Liver (tissue), 9 donors: ENCODE measurements around the gene SLC12A8. TPM values are rescaled to one million over a fixed set of nuclear protein-coding genes. Genes with fewer than 3 reads are reported as not detected.

Experiments used
- DNase-seq: peaks from one replicate; pipeline ENCODE4 v3.0.0-alpha.2; 2017; ENCODE audit warnings: low spot score
- H3K27ac ChIP-seq, 2 donors: one replicate each; pipeline ENCODE4 v1.7.0; 2013; ENCODE audit warnings: inconsistent platforms in 2 of 2, low read length in 2 of 2, control low read depth in 1 of 2, low read depth in 1 of 2, mild to moderate bottlenecking in 1 of 2
- H3K27me3 ChIP-seq, 4 donors: one replicate each; pipeline versions ENCODE4 v1.6.1 to v1.7.0; 2013; ENCODE audit warnings: low read length in 3 of 4, inconsistent platforms in 1 of 4, mild to moderate bottlenecking in 1 of 4, moderate library complexity in 1 of 4; ENCODE audit not compliant: control insufficient read depth in 4 of 4, insufficient read depth in 4 of 4
- H3K36me3 ChIP-seq, 4 donors: one replicate each; pipeline versions ENCODE4 v1.6.1 to v1.7.0; 2013; ENCODE audit warnings: low read length in 3 of 4, mild to moderate bottlenecking in 3 of 4, low read depth in 1 of 4, moderate library complexity in 1 of 4; ENCODE audit not compliant: control insufficient read depth in 4 of 4, insufficient read depth in 3 of 4
- H3K4me1 ChIP-seq, 4 donors: one replicate each; pipeline versions ENCODE4 v1.6.1 to v1.7.0; 2013; ENCODE audit warnings: low read length in 3 of 4, mild to moderate bottlenecking in 3 of 4, moderate library complexity in 1 of 4; ENCODE audit not compliant: control insufficient read depth in 4 of 4, insufficient read depth in 4 of 4
- H3K4me3 ChIP-seq, 3 donors: one replicate each; pipeline versions ENCODE4 v1.6.1 to v1.7.0; 2013; ENCODE audit warnings: low read length in 3 of 3, control low read depth in 1 of 3, low read depth in 1 of 3, mild to moderate bottlenecking in 1 of 3
- H3K9ac ChIP-seq, 2 donors: one replicate each; pipeline ENCODE4 v1.7.0; 2013; ENCODE audit warnings: low read length in 2 of 2, mild to moderate bottlenecking in 2 of 2, moderate library complexity in 2 of 2, control low read depth in 1 of 2, low read depth in 1 of 2
- H3K9me3 ChIP-seq, 4 donors: one replicate each; pipeline versions ENCODE4 v1.6.1 to v1.7.0; 2013; ENCODE audit warnings: low read length in 3 of 4; ENCODE audit not compliant: control insufficient read depth in 4 of 4
- EGR1 ChIP-seq, 2 donors: IDR thresholded peaks; 2 replicates each; pipeline ENCODE4 v1.6.1; 2016 to 2018; ENCODE audit warnings: antibody characterized with exemption in 2 of 2, low read depth in 2 of 2
- FOXA1 ChIP-seq: IDR thresholded peaks from 2 replicates; pipeline ENCODE4 v1.6.1; 2016; ENCODE audit warnings: antibody characterized with exemption
- FOXA2 ChIP-seq: IDR thresholded peaks from 2 replicates; pipeline ENCODE4 v1.6.1; 2016; ENCODE audit warnings: antibody characterized with exemption
- GABPA ChIP-seq, 2 donors: IDR thresholded peaks in 1 of 2; conservative IDR thresholded peaks in 1 of 2; 2 replicates each; pipeline ENCODE4 v1.6.1; 2016; ENCODE audit warnings: antibody characterized with exemption in 2 of 2, mild to moderate bottlenecking in 1 of 2, moderate library complexity in 1 of 2
- HNF4A ChIP-seq, 2 donors: conservative IDR thresholded peaks; 2 replicates each; pipeline ENCODE4 v1.6.1; 2016; ENCODE audit warnings: antibody characterized with exemption in 2 of 2, mild to moderate bottlenecking in 2 of 2
- HNF4G ChIP-seq: IDR thresholded peaks from 2 replicates; pipeline ENCODE4 v1.6.1; 2016; ENCODE audit warnings: antibody characterized with exemption
- JUND ChIP-seq, 2 donors: IDR thresholded peaks; 2 replicates each; pipeline ENCODE4 v1.6.1; 2016; ENCODE audit warnings: antibody characterized with exemption in 2 of 2
- NR2F2 ChIP-seq: IDR thresholded peaks from 2 replicates; pipeline ENCODE4 v1.6.1; 2016; ENCODE audit warnings: antibody characterized with exemption
- RAD21 ChIP-seq, 2 donors: IDR thresholded peaks; 2 replicates each; pipeline ENCODE4 v1.6.1; 2016; ENCODE audit warnings: antibody characterized with exemption in 2 of 2, mild to moderate bottlenecking in 2 of 2
- RXRA ChIP-seq, 2 donors: IDR thresholded peaks; 2 replicates each; pipeline ENCODE4 v1.6.1; 2017 to 2018; ENCODE audit warnings: antibody characterized with exemption in 2 of 2, mild to moderate bottlenecking in 1 of 2
- SP1 ChIP-seq: IDR thresholded peaks from 2 replicates; pipeline ENCODE4 v1.6.1; 2018; ENCODE audit warnings: antibody characterized with exemption, mild to moderate bottlenecking
- TAF1 ChIP-seq: conservative IDR thresholded peaks from 2 replicates; pipeline ENCODE4 v1.6.1; 2016; ENCODE audit warnings: antibody characterized with exemption, mild to moderate bottlenecking
- YY1 ChIP-seq: IDR thresholded peaks from 2 replicates; pipeline ENCODE4 v1.6.1; 2016; ENCODE audit warnings: antibody characterized with exemption, mild to moderate bottlenecking
- WGBS: extraction: QIAGEN DNeasy Blood & Tissue Kit; methylation state at CpG from one replicate; pipeline ENCODE4 v1.1.7; 2013; 5-methylcytosine and 5-hydroxymethylcytosine counted together
- polyA plus RNA-seq, 2 donors: library from polyadenylated mRNA; stranded (reverse) in 1 of 2; unstranded in 1 of 2; fragments of 200-250 nt in 1 of 2; fragments of >200 nt in 1 of 2; fragmentation: Nextera tagmentation in 1 of 2; extraction: Ambion mirVana in 1 of 2; gene quantifications; one replicate each; pipeline versions ENCODE4 v1.2.1 to v1.2.3, GENCODE V29; 2013 to 2015
- total RNA-seq, 2 donors: library from RNA; depleted of rRNA; stranded (reverse); fragments of >200 nt; gene quantifications; one replicate each; pipeline ENCODE4 v1.2.3, GENCODE V29; 2014
- TF ChIP-seq, protein P1 (sequence below): IDR thresholded peaks from 2 replicates; pipeline ENCODE4 v1.6.1; 2016; ENCODE audit warnings: antibody characterized with exemption
- TF ChIP-seq, protein P2 (sequence below): IDR thresholded peaks from 2 replicates; pipeline ENCODE4 v1.6.1; 2016; ENCODE audit warnings: antibody characterized with exemption
- TF ChIP-seq, protein P3 (sequence below): IDR thresholded peaks from 2 replicates; pipeline ENCODE4 v1.6.1; 2016; ENCODE audit warnings: antibody characterized with exemption, mild to moderate bottlenecking
- TF ChIP-seq, protein P4 (sequence below): IDR thresholded peaks from 2 replicates; pipeline ENCODE4 v1.6.1; 2016; ENCODE audit warnings: antibody characterized with exemption
- TF ChIP-seq, protein P5 (sequence below): fragments of 150-350 bp; IDR thresholded peaks from 2 replicates; pipeline ENCODE4 v1.5.1; 2017; ENCODE audit warnings: improper control_type of control experiment, low read depth, low read length; ENCODE audit not compliant: missing input control
- donor health status: healthy.
- donor health status: healthy.
- donor health status: healthy.
- donor health status: healthy.
- donor health status: healthy.

Gene SLC12A8
- total and polyA plus RNA-seq, 4 donors, result 2.7 to 20.3 (median 5.5) TPM

DNA sequence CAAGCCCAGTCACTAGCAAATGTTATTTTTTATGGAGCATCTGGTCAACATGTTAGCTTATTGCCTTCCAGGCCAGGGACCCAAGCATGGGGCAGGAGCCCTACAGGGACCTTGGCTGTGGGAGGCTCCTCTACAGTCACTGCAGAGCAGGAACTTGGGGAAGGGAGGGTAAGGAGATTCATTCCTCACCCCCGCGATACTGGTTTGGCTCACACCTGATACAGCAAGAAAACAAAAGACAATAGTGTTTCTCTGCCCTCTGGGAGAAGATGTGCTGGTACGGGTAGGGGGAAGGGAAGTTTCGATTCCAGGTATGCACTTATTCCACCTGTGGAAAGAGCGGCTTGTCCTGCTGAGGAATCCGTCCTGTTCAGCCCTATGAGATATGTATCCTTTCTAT is 77.6 kb downstream of the SLC12A8 start:
- 95% methylated on average over 6 of the region's 6 CpGs for WGBS
- TF ChIP-seq, protein P1, sequence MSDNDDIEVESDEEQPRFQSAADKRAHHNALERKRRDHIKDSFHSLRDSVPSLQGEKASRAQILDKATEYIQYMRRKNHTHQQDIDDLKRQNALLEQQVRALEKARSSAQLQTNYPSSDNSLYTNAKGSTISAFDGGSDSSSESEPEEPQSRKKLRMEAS, result no peak
- TF ChIP-seq HNF4A (conservative IDR thresholded peaks at IDR 0.05), result no peak
- TF ChIP-seq SP1, result no peak
- TF ChIP-seq FOXA2, result no peak
- TF ChIP-seq HNF4G, result no peak
- TF ChIP-seq GABPA (IDR thresholded peaks at IDR 0.05 in 1 of 2, conservative IDR thresholded peaks at IDR 0.05 in 1 of 2), result no peak
- TF ChIP-seq YY1, result no peak
- TF ChIP-seq FOXA1, result no peak
- TF ChIP-seq, protein P2, sequence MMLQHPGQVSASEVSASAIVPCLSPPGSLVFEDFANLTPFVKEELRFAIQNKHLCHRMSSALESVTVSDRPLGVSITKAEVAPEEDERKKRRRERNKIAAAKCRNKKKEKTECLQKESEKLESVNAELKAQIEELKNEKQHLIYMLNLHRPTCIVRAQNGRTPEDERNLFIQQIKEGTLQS, result no peak
- TF ChIP-seq, protein P3, sequence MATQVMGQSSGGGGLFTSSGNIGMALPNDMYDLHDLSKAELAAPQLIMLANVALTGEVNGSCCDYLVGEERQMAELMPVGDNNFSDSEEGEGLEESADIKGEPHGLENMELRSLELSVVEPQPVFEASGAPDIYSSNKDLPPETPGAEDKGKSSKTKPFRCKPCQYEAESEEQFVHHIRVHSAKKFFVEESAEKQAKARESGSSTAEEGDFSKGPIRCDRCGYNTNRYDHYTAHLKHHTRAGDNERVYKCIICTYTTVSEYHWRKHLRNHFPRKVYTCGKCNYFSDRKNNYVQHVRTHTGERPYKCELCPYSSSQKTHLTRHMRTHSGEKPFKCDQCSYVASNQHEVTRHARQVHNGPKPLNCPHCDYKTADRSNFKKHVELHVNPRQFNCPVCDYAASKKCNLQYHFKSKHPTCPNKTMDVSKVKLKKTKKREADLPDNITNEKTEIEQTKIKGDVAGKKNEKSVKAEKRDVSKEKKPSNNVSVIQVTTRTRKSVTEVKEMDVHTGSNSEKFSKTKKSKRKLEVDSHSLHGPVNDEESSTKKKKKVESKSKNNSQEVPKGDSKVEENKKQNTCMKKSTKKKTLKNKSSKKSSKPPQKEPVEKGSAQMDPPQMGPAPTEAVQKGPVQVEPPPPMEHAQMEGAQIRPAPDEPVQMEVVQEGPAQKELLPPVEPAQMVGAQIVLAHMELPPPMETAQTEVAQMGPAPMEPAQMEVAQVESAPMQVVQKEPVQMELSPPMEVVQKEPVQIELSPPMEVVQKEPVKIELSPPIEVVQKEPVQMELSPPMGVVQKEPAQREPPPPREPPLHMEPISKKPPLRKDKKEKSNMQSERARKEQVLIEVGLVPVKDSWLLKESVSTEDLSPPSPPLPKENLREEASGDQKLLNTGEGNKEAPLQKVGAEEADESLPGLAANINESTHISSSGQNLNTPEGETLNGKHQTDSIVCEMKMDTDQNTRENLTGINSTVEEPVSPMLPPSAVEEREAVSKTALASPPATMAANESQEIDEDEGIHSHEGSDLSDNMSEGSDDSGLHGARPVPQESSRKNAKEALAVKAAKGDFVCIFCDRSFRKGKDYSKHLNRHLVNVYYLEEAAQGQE, result no peak
- TF ChIP-seq TAF1, result no peak
- no peak for TF ChIP-seq JUND (IDR thresholded peaks at IDR 0.05)
- TF ChIP-seq, protein P4, sequence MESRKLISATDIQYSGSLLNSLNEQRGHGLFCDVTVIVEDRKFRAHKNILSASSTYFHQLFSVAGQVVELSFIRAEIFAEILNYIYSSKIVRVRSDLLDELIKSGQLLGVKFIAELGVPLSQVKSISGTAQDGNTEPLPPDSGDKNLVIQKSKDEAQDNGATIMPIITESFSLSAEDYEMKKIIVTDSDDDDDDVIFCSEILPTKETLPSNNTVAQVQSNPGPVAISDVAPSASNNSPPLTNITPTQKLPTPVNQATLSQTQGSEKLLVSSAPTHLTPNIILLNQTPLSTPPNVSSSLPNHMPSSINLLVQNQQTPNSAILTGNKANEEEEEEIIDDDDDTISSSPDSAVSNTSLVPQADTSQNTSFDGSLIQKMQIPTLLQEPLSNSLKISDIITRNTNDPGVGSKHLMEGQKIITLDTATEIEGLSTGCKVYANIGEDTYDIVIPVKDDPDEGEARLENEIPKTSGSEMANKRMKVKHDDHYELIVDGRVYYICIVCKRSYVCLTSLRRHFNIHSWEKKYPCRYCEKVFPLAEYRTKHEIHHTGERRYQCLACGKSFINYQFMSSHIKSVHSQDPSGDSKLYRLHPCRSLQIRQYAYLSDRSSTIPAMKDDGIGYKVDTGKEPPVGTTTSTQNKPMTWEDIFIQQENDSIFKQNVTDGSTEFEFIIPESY, result no peak
- TF ChIP-seq RAD21 (IDR thresholded peaks at IDR 0.05), result no peak
- TF ChIP-seq NR2F2, result no peak
- Histone ChIP-seq H3K27ac (no peak overlapping the region), H3K27me3 (no peaks in the 10 kb centered on the region), H3K4me1 (no peaks in the 10 kb centered on the region), H3K9ac (no peak overlapping the region), H3K36me3 (no peaks in the 10 kb centered on the region), H3K4me3 (no peak overlapping the region), H3K9me3 (no peaks in the 10 kb centered on the region)
- no peak for DNase-seq

DNA sequence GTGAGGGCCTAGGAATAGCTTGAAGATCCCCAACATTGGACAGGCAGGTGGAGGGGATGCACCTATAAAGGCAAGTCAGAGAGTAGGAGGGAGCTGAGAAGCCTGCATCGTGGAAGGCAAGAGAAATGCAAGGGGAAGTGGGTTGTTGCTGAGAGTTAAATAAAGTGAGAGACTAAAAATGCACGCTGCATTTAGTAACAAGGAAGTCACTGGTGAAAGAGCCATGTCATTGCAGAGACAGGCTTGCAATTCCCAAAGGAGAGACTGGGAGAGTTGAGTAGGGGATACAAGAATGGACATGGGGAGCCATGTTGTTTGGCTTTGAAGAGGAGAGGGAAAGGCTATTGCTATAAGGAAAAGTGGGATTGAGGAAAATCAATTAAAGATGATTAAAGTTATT is 79.7 kb downstream of the SLC12A8 start:
- Histone ChIP-seq H3K9me3 (no peaks in the 10 kb centered on the region), H3K27ac (no peak overlapping the region), H3K27me3 (no peaks in the 10 kb centered on the region), H3K36me3 (no peaks in the 10 kb centered on the region), H3K4me1 (no peaks in the 10 kb centered on the region), H3K9ac (no peak overlapping the region), H3K4me3 (no peak overlapping the region)
- 75% methylated on average over 2 of the region's 2 CpGs for WGBS
- DNase-seq, result no peak
- TF ChIP-seq HNF4A (conservative IDR thresholded peaks at IDR 0.05), result no peak
- TF ChIP-seq, protein P1, result no peak
- TF ChIP-seq FOXA2, result no peak
- no peak for TF ChIP-seq EGR1 (IDR thresholded peaks at IDR 0.05; ENCODE audit: low read depth in 2 of 2)
- TF ChIP-seq TAF1, result no peak
- no peak for TF ChIP-seq YY1
- no peak for TF ChIP-seq HNF4G
- TF ChIP-seq, protein P3, result no peak
- TF ChIP-seq, protein P5, sequence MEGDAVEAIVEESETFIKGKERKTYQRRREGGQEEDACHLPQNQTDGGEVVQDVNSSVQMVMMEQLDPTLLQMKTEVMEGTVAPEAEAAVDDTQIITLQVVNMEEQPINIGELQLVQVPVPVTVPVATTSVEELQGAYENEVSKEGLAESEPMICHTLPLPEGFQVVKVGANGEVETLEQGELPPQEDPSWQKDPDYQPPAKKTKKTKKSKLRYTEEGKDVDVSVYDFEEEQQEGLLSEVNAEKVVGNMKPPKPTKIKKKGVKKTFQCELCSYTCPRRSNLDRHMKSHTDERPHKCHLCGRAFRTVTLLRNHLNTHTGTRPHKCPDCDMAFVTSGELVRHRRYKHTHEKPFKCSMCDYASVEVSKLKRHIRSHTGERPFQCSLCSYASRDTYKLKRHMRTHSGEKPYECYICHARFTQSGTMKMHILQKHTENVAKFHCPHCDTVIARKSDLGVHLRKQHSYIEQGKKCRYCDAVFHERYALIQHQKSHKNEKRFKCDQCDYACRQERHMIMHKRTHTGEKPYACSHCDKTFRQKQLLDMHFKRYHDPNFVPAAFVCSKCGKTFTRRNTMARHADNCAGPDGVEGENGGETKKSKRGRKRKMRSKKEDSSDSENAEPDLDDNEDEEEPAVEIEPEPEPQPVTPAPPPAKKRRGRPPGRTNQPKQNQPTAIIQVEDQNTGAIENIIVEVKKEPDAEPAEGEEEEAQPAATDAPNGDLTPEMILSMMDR, result no peak
- TF ChIP-seq RXRA (IDR thresholded peaks at IDR 0.05), result no peak
- TF ChIP-seq, protein P2, result no peak
- TF ChIP-seq, protein P4, result no peak
- no peak for TF ChIP-seq NR2F2
